GM13977 (cell line): ENCODE measurements around the gene RNU6-9.
"Not testable (repeated sequence)": the region's sequence is repeated elsewhere in the genome, so short reads cannot be mapped to it uniquely, and the experiment has no call there.

Experiments
- DNase-seq: peaks from one replicate; pipeline ENCODE4 v3.0.0; 2012; ENCODE audit warnings: low spot score
- CTCF ChIP-seq: IDR thresholded peaks from 2 replicates; pipeline ENCODE4 v1.5.1; 2012; ENCODE audit warnings: mild to moderate bottlenecking, control low read depth; ENCODE audit not compliant: insufficient read depth; ENCODE audit errors: extremely low read depth, missing control alignments
- in situ Hi-C: fragments of 300-500 bp; cut with MboI; formaldehyde crosslinking; loops from one replicate; pipeline ENCODE4 v1.12.0; 2022; ENCODE audit warnings: low sequenced_read_pairs, low pct_unique_long_range_greater_than_20kb, mixed read lengths, inconsistent platforms; ENCODE audit not compliant: unreplicated experiment

Gene RNU6-9

GRCh38 chr19:850221-850978, 42.9 kb upstream of the RNU6-9 start:
- in situ Hi-C loops: loop anchor here (10.0 kb wide), 1 partner anchor 134 kb away; the partner anchor contains the start of gene WDR18
- TF ChIP-seq CTCF: no peak
- DNase-seq: no peak

- no peak for TF ChIP-seq CTCF
- in situ Hi-C loops: loop anchor here (10.0 kb wide), 1 partner anchor 134 kb away; the partner anchor contains the start of gene WDR18
- no peak for DNase-seq
These were observed 42.3 kb upstream of the RNU6-9 start for GRCh38 chr19:850979-851335.

GRCh38 chr19:852136-853013, 40.9 kb upstream of the RNU6-9 start, which contains the start of gene ELANE:
ELANE (plus strand) TSS chr19:852303; CDS start chr19:852329, 26 bp downstream.
- TF ChIP-seq CTCF: no peak
- DNase-seq: no peak
- in situ Hi-C loops: loop anchor here (10.0 kb wide), 1 partner anchor 132 kb away; the partner anchor contains the start of gene WDR18

GRCh38 chr19:853014-853585, 40.2 kb upstream of the RNU6-9 start:
- TF ChIP-seq CTCF: no peak
- DNase-seq: no peak
- in situ Hi-C loops: loop anchor here (10.0 kb wide), 1 partner anchor 132 kb away; the partner anchor contains the start of gene WDR18

GRCh38 chr19:853614-854220, 39.6 kb upstream of the RNU6-9 start:
- DNase-seq: not testable (repeated sequence)
- in situ Hi-C loops: loop anchor here (10.0 kb wide), 1 partner anchor 131 kb away; the partner anchor contains the start of gene WDR18

- no peak for TF ChIP-seq CTCF
- in situ Hi-C loops: loop anchor here (10.0 kb wide), 1 partner anchor 130 kb away; the partner anchor contains the start of gene WDR18
These were observed 38.7 kb upstream of the RNU6-9 start for GRCh38 chr19:854549-854948.

More at GRCh38 chr19:854549-854948, 38.7 kb upstream of the RNU6-9 start:
- DNase-seq: no peak
